D341Med (cell line): ENCODE results near the gene LPAR2.
"Not testable (repeated sequence)": the region's sequence is repeated elsewhere in the genome, so short reads cannot be mapped to it uniquely, and the experiment has no call there.

Experiments
- DNase-seq: peaks from one replicate; pipeline ENCODE4 v3.0.0; 2012; ENCODE audit warnings: low spot score

Gene LPAR2

GRCh38 chr19:19627621-19628500, at the start of gene LPAR2:
Gene LPAR2, minus strand, starts transcription at chr19:19628220. Its CDS starts 945 bp downstream, at chr19:19627275.
- DNase-seq = peak; percentile 87

GRCh38 chr19:19677579-19677978, 49.6 kb upstream of the LPAR2 start:
- DNase-seq = no peak

- DNase-seq = no peak
Measured at GRCh38 chr19:19674315-19674714, 46.3 kb upstream of the LPAR2 start.

GRCh38 chr19:19672816-19673215, 44.8 kb upstream of the LPAR2 start:
- DNase-seq = no peak

GRCh38 chr19:19670070-19670551, 42.1 kb upstream of the LPAR2 start:
- DNase-seq = no peak

GRCh38 chr19:19668230-19669012, 40.4 kb upstream of the LPAR2 start, which contains the start of gene ZNF101:
Gene ZNF101, plus strand, starts transcription at chr19:19668839. Its CDS starts 125 bp downstream, at chr19:19668964.
- peak; percentile 96 for DNase-seq

GRCh38 chr19:19665420-19665948, 37.5 kb upstream of the LPAR2 start:
- not testable (repeated sequence) for DNase-seq

GRCh38 chr19:19663256-19664120, 35.5 kb upstream of the LPAR2 start, which contains the start of gene ATP13A1:
Gene ATP13A1, minus strand, starts transcription at chr19:19663676. Its CDS starts 10 bp downstream, at chr19:19663666.
- peak; percentile 94 for DNase-seq

- no peak for DNase-seq
Measured at GRCh38 chr19:19662871-19663255, 34.8 kb upstream of the LPAR2 start.

- DNase-seq = peak; percentile 16
Measured at GRCh38 chr19:19662344-19662743, 34.3 kb upstream of the LPAR2 start.

- DNase-seq = peak; percentile 72
Measured at GRCh38 chr19:19661675-19662251, 33.7 kb upstream of the LPAR2 start.

- no peak for DNase-seq
Measured at GRCh38 chr19:19661141-19661674, 33.2 kb upstream of the LPAR2 start.

- no peak for DNase-seq
Measured at GRCh38 chr19:19659646-19660245, 31.7 kb upstream of the LPAR2 start.

- DNase-seq = peak; percentile 86
Measured at GRCh38 chr19:19657397-19657783, 29.4 kb upstream of the LPAR2 start.

GRCh38 chr19:19656451-19657396, 28.7 kb upstream of the LPAR2 start:
- peak; percentile 59 for DNase-seq

GRCh38 chr19:19655641-19656343, 27.8 kb upstream of the LPAR2 start:
- DNase-seq = no peak

- DNase-seq = no peak
Measured at GRCh38 chr19:19655051-19655594, 27.1 kb upstream of the LPAR2 start.

- DNase-seq = peak; percentile 20
Measured at GRCh38 chr19:19654441-19654840, 26.4 kb upstream of the LPAR2 start.
